Vagina (tissue), 2 donors: Measurements from ENCODE around the gene TOB1. TPM values are rescaled to one million over a fixed set of nuclear protein-coding genes. Genes with fewer than 3 reads are reported as not detected.
A peak's percentile ranks its signal among the peaks of the same experiment; 100 is the strongest.

ENCODE experiments used
- DNase-seq, 2 donors: peaks; one replicate each; pipeline ENCODE4 v3.0.0-alpha.2; 2017; ENCODE audit errors: extremely low spot score in 2 of 2
- H3K27ac ChIP-seq: fragments of 200-600 bp; sonication (generic); one replicate; pipeline ENCODE4 v1.5.1; 2019
- H3K27me3 ChIP-seq: fragments of 200-600 bp; sonication (generic); one replicate; pipeline ENCODE4 v1.5.1; 2019
- H3K36me3 ChIP-seq, 2 donors: fragments of 200-600 bp; sonication (generic); one replicate each; pipeline ENCODE4 v1.5.1; 2017 to 2019
- H3K4me1 ChIP-seq: fragments of 200-600 bp; sonication (generic); one replicate; pipeline ENCODE4 v1.5.1; 2019
- H3K4me3 ChIP-seq, 2 donors: fragments of 200-600 bp; sonication (generic); 1 replicate in 1 of 2; 2 replicates in 1 of 2; pipeline ENCODE4 v1.5.1; 2016 to 2019
- H3K9me3 ChIP-seq: fragments of 200-600 bp; sonication (generic); one replicate; pipeline ENCODE4 v1.5.1; 2019
- CTCF ChIP-seq, 3 experiments: fragments of 450-650 bp in 2 of 3; fragments of 200-600 bp in 1 of 3; sonication (generic) in 1 of 3; IDR thresholded peaks; one replicate each; pipeline ENCODE4 v1.5.1; 2017 to 2019; ENCODE audit warnings: antibody characterized with exemption in 3 of 3, mild to moderate bottlenecking in 2 of 3, moderate library complexity in 2 of 3
- POLR2A ChIP-seq, 2 donors: fragments of 450-650 bp; IDR thresholded peaks; one replicate each; pipeline ENCODE4 v1.6.1; 2017; ENCODE audit warnings: antibody characterized with exemption in 2 of 2, mild to moderate bottlenecking in 2 of 2, moderate library complexity in 2 of 2
- POLR2AphosphoS5 ChIP-seq, 2 donors: sonication (generic); formaldehyde crosslinking; IDR thresholded peaks; one replicate each; pipeline ENCODE4 v1.9.0; 2017; ENCODE audit warnings: antibody characterized with exemption in 2 of 2, mild to moderate bottlenecking in 2 of 2, low read depth in 1 of 2; ENCODE audit not compliant: insufficient read depth in 1 of 2
- intact Hi-C: fragments of 100-400 bp; cut with DNase I; formaldehyde crosslinking; loops from one replicate; pipeline ENCODE4 v1.15.1; 2023
- total RNA-seq: library from RNA; depleted of rRNA; stranded (reverse); fragments of >200 nt; gene quantifications from one replicate; pipeline ENCODE4 v1.2.3, GENCODE V29; 2016

TOB1 gene
- total RNA-seq, 1 donor from 2014 or later, result 74.4 TPM

GRCh38 chr17:50872710-50873424 lies 6.7 kb upstream of the TOB1 start:
- peaks cover 23% of the 10 kb centered on the region for H3K4me1 ChIP-seq
- H3K36me3 ChIP-seq, result no peaks in the 10 kb centered on the region
- H3K4me3 ChIP-seq, result no peak overlapping the region
- H3K27ac ChIP-seq, result no peak overlapping the region
- H3K27me3 ChIP-seq, result no peaks in the 10 kb centered on the region
- DNase-seq, result peak in 1 of 2 donors; percentile 76
- intact Hi-C loops, result no loop called here
- no peaks in the 10 kb centered on the region for H3K9me3 ChIP-seq
- no peak for TF ChIP-seq CTCF (IDR thresholded peaks at IDR 0.05)
- no peak for TF ChIP-seq POLR2AphosphoS5 (IDR thresholded peaks at IDR 0.05; ENCODE audit: insufficient read depth in 1 of 2, low read depth in 1 of 2)
- no peak for TF ChIP-seq POLR2A (IDR thresholded peaks at IDR 0.05)

DNA sequence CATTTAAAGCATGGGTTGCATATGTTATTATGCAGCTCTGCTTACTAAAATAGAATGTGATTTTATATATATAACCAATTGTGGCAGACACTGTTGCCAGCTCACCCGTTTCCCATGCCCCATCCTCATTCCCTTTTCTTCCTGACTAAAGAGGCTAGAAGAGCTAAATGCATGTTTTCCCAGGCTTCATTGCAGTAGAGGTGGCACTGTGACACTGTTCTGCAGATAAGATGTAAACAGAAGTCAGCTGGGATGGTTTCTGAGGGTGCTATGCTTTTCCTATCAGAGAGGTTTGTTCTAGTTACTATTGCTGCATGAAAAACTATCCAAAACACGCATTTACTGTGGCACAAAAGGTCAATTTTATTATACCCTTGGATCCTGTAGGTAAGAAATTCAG lies 5.7 kb upstream of the TOB1 start:
- peak in 1 of 2 donors; percentile 34 for DNase-seq
- intact Hi-C loops, result no loop called here
- no peak for TF ChIP-seq CTCF (IDR thresholded peaks at IDR 0.05)
- TF ChIP-seq POLR2A (IDR thresholded peaks at IDR 0.05), result no peak
- TF ChIP-seq POLR2AphosphoS5 (IDR thresholded peaks at IDR 0.05; ENCODE audit: insufficient read depth in 1 of 2, low read depth in 1 of 2), result no peak
- Histone ChIP-seq H3K27me3 (no peaks in the 10 kb centered on the region), H3K9me3 (no peaks in the 10 kb centered on the region), H3K27ac (no peak overlapping the region), H3K36me3 (no peaks in the 10 kb centered on the region), H3K4me1 (peaks cover 23% of the 10 kb centered on the region), H3K4me3 (no peak overlapping the region)

DNA sequence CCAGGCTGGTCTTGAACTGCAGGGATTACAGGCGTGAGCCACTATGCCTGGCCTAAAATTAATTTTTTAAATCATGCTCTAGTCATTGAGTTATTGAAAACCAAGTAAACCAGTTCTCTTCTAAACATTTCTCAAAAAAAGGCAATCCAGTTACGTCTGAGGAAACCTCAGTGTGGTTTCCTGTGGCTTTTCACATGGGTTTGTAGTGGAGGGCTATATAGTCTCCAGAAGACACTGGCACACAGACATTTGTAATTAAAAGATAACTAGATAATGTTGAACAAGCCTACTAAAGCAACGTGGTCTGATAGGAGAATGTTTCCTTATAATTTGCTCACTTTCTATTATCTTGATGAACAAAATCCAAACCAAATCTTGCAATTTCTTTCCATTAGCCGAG lies 5.2 kb upstream of the TOB1 start:
- Histone ChIP-seq H3K9me3 (no peaks in the 10 kb centered on the region), H3K4me3 (no peak overlapping the region), H3K36me3 (no peaks in the 10 kb centered on the region), H3K27ac (no peak overlapping the region), H3K27me3 (no peaks in the 10 kb centered on the region), H3K4me1 (peaks cover 23% of the 10 kb centered on the region)
- TF ChIP-seq POLR2AphosphoS5 (IDR thresholded peaks at IDR 0.05; ENCODE audit: insufficient read depth in 1 of 2, low read depth in 1 of 2) (no peak), POLR2A (IDR thresholded peaks at IDR 0.05) (no peak), CTCF (IDR thresholded peaks at IDR 0.05) (no peak)
- peak in 1 of 2 donors; percentile 20 for DNase-seq
- intact Hi-C loops, result no loop called here

- H3K4me1 ChIP-seq, result peaks cover 32% of the 10 kb centered on the region
- H3K9me3 ChIP-seq, result no peaks in the 10 kb centered on the region
- H3K36me3 ChIP-seq, result peaks cover 0 to 2% of the 10 kb centered on the region in 2 donors
- TF ChIP-seq POLR2AphosphoS5 (IDR thresholded peaks at IDR 0.05; ENCODE audit: insufficient read depth in 1 of 2, low read depth in 1 of 2) (no peak), CTCF (IDR thresholded peaks at IDR 0.05) (no peak), POLR2A (IDR thresholded peaks at IDR 0.05) (no peak)
- no peaks in the 10 kb centered on the region for H3K27me3 ChIP-seq
- intact Hi-C loops, result loop anchor here (5.0 kb wide), 2 partner anchors 34 to 84 kb away; no protein-coding TSS in a partner anchor
- H3K4me3 ChIP-seq, result peak overlapping the region in 1 of 2 donors; percentile 82
- peak overlapping the region; percentile 100 for H3K27ac ChIP-seq
- peak in 1 of 2 donors; percentile 52 for DNase-seq
Observed at GRCh38 chr17:50868602-50869001, 2.4 kb upstream of the TOB1 start.

DNA sequence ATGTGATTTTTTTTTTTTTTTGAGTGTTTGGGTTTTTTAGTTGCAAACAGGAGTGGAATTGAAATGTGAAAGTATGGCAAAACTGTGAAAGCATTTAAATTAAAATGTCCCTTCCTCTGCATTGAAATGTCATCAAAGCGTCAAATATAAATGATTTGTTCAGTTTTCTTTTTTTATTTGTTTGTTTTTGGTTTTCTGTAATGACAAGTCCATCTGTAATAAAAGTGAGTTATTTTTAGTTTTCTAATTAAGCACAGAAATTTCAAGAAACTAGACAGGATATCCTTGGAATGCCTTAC lies 1.9 kb upstream of the TOB1 start:
- DNase-seq, result no peak
- no peaks in the 10 kb centered on the region for H3K27me3 ChIP-seq
- H3K4me1 ChIP-seq, result peaks cover 37% of the 10 kb centered on the region
- peak overlapping the region; percentile 100 for H3K27ac ChIP-seq
- TF ChIP-seq POLR2A (IDR thresholded peaks at IDR 0.05) (no peak), CTCF (IDR thresholded peaks at IDR 0.05) (no peak), POLR2AphosphoS5 (IDR thresholded peaks at IDR 0.05; ENCODE audit: insufficient read depth in 1 of 2, low read depth in 1 of 2) (no peak)
- intact Hi-C loops, result loop anchor here (5.0 kb wide), 2 partner anchors 34 to 84 kb away; no protein-coding TSS in a partner anchor
- peak overlapping the region; percentile 82 to 84 for H3K4me3 ChIP-seq
- H3K9me3 ChIP-seq, result no peaks in the 10 kb centered on the region
- peaks cover 0 to 7% of the 10 kb centered on the region in 2 donors for H3K36me3 ChIP-seq
